HG03196 (cell line): ENCODE measurements around the gene ITGB5.

ENCODE experiments used
- ATAC-seq: cut with Tn5 transposase; IDR thresholded peaks from one replicate; pipeline ENCODE4 v1.9.1; 2021; ENCODE audit not compliant: unreplicated experiment

The ITGB5 gene, protein sequence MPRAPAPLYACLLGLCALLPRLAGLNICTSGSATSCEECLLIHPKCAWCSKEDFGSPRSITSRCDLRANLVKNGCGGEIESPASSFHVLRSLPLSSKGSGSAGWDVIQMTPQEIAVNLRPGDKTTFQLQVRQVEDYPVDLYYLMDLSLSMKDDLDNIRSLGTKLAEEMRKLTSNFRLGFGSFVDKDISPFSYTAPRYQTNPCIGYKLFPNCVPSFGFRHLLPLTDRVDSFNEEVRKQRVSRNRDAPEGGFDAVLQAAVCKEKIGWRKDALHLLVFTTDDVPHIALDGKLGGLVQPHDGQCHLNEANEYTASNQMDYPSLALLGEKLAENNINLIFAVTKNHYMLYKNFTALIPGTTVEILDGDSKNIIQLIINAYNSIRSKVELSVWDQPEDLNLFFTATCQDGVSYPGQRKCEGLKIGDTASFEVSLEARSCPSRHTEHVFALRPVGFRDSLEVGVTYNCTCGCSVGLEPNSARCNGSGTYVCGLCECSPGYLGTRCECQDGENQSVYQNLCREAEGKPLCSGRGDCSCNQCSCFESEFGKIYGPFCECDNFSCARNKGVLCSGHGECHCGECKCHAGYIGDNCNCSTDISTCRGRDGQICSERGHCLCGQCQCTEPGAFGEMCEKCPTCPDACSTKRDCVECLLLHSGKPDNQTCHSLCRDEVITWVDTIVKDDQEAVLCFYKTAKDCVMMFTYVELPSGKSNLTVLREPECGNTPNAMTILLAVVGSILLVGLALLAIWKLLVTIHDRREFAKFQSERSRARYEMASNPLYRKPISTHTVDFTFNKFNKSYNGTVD

DNA sequence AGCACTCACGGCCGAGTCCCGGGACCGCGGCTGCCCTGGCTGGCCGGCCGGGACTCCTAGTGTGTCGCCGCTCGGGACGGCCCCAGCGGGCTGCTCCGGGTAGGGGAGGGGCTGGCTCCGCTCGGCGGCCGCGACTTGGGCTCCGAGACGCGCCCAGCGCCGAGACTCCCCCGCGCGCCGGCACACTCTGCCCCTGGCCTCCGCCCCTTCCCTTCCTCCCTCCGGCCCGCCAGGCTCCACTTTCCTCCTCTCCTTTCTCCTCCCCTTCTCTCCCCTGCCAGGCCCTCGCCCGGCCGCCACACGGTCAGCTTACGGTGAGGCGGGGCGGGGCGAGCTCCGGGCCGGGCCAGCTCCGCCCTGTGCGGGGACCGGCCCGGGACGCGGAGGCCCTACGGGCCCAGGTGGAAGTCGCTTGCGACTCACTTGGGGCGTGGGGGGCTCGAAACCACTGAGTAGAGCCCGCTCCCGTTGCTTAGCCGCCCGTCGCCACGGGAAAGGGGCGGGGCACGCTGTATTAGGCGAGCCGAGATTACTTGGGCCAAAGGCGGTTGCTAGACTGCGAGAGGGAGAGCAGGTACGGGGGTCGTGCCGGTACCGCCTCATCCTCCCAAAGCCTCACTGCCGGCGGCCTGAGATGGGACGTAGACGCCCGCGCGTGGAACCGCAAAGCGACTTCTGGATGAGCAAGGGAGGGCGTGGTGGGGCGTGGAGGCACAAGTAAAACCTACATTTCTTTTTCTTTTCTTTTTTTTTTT lies at the start of gene ITGB5:
TSS of gene ITGB5 (minus strand) at position 189 of the 755 bp plus-strand sequence. CDS start 365 bp downstream, outside the sequence.
- peak; percentile 46 for ATAC-seq

DNA sequence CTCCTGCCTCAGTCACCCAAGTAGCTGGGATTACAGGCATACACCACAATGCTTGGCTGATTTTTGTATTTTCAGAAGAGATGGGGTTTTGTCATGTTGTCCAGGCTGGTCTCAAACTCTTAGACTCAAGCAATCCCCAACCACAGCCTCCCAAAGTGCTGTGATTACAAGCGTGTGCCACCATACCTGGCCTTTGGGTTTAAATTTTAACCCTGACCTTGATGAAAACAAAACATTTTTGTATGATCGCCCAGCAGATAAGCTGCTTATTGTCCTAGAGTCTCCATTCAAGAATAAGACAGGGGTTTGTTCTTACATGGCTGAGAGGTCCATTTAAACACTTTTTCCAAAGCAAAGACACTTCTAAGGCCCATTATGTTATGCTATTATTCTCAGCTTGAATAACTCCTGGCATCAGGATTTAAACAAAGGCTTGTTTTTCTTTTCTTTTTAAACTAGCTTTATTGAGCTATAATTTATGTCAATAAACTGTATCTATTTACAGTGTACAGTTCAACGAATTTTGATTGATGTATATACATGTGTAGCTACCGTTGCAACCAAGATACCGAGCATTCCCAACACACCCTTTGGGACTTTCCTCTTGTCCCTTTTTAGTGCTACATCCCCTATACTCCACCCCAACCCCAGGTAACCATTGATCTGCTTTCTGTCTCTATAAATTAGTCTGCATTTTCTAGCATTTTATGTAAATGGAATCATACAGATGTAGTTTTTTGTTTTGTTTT lies 48.8 kb upstream of the ITGB5 start:
- ATAC-seq, result no peak

DNA sequence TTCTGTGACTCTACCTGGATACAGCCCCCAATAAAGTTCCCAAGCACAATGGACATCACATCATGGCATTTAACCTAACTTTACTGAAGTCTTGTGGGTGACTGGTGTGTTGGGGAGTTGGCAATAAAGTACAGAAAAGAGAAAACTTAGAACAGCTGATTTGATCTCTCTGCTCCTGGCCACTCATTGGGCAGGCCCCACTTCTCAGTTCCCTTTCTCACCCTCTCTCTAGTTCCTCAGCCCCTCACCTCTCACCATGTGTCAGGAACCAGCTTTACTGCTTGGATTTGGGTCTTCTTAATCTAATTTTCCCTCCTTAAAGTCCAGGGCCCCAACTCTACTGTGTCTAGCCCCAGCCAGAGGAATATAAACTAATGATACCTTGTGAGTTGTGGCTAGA lies 48.1 kb upstream of the ITGB5 start:
- no peak for ATAC-seq

DNA sequence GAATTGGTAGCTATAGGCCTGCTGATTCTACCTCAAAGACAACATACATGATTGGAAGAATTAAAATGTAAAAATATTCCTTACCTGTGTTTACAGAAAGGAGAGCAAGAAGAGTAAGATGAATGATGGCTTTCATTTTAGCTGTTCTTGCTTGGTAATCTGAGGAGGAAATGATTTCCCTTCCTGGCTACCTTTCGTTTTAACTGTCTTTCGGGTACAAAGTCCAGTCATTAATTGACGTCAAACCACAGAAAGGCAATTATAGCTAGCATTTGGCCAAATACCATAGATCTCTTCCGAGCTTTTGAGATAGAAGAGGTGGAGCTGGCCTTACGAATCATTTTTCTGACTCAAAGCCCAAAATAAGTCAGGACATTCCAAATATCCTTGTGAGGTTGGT lies 47.4 kb upstream of the ITGB5 start, which contains the start of gene MUC13:
TSS of gene MUC13 (minus strand) at position 175 of the 400 bp plus-strand sequence. CDS start at position 136, 39 bp downstream.
- ATAC-seq, result no peak

DNA sequence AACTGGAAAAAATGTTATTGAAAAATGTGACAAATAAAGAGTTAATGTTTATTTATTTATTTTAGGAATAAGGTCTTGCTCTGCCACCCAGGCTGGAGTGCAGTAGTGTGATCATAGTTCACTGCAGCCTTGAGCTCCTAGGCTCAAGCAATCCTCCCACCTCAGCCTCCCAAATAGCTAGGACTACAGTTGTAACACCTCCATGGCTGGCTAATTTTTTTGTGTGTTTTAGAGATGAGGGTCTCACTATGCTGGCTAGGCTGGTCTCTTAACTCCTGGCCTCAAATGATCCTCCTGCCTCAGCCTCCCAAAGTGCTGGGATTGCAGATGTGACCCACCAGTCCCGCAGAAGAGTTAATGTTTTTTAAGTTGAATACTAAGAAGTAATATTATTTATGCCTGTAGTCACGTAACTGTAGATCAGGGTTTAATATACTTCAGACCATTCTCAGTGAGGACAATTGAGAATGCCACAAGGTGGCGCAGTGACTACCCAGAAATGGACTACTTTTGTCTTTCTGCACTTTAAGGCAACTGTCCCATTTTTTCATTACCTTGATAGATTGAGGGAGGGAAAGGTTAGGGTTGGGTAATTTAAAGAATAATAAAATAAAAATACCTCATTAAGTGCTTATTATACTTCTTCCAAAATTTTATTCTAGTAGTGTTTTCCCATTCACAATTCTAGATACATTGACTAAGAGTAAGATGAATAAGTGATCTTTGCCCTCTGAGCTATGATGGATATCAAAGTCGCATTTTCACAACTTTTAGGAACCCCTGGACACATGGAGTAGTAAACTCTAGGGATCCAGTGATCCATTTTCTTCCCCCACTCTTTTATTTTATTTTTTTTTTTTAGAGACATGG lies 41.4 kb upstream of the ITGB5 start:
- ATAC-seq, result no peak

DNA sequence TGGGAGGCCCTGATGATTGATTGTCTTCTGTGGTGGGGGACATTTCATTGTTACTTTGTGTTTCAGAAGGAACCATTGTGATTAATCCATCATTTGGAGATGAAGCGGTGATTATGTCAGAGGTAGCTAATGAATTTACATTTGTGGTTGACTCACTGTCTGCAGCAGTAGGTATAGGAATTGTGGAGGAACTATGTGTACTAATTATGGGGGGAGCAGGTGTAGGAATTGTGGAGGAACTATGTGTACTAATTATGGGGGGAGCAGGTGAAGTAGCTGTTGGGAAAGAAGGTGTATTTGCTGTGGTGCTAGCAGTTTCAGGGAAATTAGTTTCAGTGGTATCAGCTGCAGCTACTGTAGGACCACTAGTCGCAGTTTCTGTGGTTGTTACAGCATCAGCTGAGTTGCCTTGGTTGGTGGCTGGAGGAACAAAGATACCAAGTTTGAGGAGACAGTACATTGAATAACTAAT lies 40.4 kb upstream of the ITGB5 start:
- no peak for ATAC-seq

DNA sequence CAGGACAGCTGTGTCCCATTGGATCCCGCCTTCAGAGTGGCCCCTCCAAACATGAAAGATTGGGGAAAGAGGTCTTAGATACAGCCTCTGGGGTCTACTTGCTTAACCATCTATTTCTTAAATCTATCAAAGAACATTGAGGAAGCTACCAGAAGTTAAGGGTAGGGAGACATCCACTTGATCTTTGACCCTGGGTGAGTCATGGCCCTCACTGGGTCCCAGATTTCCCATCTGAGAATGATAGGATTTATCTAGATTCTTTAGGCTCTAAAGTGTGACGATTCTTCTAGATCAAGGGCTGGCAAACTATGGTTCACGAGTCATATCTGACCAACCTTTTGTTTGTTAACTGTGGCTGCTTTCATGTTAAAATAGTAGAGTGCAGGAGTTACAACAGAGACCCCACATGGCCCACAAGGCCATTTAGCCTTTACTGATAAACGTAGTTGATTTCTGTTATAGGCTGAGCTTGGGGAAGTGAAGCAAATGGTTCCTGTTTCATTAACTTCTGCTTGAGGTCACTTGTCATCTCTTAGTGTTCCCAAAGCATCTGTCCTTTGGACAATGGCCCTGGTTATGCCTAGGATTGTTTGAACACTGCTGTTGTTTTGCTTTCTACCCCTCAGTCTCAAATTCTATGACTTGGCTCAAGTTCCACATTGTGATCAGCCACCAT lies 39.4 kb upstream of the ITGB5 start:
- ATAC-seq, result no peak

DNA sequence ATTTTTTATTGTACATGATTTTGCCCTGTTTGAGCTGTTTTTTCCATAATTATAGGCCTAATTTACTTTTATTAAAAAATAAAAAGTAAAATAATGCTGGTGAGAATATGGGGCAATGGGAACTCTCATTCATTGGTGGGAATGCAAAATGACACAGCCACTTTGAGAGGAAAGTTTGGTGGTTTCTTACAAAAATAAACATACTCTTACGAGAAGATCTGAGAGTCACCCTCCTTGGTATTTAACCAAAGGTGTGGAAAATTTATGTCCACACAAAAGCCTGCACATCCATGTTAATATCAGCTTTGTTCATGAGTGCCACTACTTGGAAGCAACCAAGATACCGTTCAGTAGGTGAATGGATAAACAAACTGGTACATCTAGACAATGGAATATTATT lies 37.6 kb upstream of the ITGB5 start:
- no peak for ATAC-seq

DNA sequence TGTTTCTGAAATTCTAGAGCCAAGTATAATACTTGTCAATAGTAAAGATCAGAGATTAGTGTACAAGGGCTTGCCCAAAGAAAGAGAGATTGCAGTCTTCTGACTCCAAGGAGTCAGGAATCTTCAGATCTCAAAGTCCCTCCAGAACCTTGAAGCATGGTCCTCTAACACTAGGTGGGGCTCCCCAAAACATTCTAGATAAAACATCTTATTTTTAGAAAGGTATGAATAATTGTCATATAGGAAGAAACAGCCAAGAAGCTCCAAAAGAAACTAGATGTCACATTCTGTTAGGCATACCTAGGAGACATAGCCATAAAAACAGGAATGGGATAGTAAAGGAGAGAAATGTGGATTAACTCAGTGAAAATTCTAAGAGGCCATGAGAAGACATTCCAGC lies 36.7 kb upstream of the ITGB5 start:
- ATAC-seq, result no peak

DNA sequence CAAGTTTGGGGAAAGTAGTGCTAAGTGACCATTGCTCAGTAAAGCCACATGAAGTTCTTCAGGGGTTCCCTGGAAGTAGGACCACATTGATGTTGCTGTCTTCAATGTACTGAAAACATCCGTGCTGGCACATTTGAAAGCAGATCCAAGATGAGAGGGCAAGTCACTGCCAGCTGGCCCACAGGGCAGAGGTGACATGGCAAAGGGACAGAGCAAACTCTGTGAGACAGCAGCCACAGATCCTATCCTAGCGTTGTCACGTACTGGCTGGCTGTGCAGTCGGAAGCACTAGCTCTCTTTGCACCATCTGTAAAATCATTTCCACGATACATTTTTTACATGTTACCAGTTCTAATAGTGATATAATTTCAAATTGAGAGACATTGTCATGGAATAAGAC lies 33.6 kb upstream of the ITGB5 start:
- ATAC-seq, result no peak

DNA sequence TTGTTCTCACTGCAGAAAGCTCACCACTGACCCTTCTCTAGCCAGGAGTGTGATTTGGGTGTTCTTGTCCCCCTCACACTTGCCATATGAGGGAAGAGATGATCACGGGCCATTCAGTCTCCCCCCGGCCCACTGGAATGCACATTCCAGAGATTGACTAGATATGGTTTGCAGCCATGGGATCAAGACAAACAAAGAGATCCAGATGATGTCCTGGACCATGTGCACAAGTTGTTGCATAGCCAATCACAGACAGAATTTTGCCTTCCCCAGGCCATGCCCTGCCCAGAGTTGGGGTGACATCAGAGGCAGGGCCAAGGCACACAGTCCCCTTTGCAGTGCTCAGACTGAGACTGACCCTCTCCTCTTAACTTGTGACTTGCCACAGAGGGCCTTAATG lies 32.6 kb upstream of the ITGB5 start:
- ATAC-seq, result no peak

DNA sequence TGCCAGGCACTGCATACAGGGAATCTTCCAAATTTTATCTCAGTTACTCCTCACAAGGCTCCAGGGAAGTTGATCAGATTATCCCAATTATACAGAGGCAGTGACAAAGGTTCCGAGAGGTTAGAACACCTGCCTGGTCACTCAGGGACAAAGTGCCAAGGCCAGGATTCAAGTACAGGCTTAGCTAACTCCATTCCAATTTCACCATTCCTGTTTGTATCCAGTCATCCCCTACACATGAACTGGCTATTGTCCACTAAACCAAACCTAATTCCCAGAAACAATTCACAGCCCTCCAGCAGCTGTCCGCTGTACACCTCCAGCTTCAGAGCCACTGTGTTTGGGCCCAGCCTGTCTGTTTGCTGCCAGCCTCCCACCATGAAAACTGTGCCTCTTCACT lies 31.4 kb upstream of the ITGB5 start:
- ATAC-seq, result no peak

DNA sequence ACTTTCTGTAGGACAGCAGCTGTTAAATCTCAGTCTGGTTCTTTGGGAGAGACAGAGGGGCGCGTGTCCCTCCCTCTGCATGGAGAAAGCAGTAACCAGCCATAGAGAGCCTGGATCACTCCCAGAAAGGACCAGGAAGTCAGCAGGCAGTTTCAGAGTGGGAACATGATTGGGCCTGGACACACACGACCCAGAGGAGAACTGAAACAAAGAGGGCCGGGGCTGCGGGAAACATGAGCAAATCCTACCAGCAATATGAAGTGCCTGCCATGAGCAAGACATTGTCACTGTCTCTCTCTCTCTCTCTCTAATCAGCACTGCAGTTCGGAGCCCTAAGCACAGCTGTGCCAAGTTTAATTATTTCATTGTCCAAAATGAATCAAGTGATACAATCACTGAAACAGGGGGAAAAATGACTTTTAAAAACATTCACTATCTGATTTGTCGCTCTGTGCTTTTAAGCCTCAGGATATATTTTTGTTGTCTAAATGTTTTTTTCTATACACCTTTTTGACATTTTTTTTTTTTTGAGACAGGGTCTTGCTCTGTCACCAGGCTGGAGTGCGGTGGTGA lies 29.8 kb upstream of the ITGB5 start:
- ATAC-seq, result no peak

DNA sequence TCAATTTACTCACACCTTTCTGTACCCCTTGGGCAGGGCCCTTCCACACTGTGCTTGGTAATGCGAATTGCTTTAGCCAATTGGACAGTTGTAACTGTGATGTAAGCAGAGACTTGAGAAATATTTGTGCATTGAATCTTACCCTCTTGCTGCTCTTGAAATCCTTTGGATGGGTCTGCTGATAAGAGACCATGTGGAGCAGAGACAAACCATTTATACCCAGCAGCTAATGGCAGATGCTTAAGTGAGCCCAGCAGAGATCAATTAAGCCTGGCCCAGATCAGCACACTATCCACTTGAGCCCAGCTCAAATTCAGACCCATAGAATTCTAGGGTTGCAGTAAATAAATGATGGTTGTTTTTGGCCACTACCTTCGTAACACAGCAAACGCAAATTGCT lies 28.1 kb upstream of the ITGB5 start:
- ATAC-seq, result no peak

DNA sequence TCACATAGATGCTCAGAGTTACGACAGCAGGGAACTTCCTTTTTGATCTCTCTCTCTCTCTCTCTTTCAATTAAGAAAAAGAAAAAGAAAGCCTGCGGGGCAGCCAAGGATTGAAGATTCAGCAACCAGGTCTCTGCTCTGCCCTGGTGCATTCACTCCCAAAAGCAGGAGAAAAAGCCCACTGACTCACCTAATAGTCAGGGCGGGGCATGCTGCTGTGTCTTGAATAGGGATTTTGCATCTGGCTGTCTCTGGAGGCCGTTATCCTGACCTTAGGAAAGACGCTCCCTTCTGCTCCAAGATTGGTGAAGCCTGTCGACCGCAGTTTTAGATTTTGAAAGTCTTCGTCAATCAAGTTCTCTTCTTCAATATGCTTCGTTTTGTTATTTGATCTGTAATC lies 20.8 kb upstream of the ITGB5 start:
- no peak for ATAC-seq

DNA sequence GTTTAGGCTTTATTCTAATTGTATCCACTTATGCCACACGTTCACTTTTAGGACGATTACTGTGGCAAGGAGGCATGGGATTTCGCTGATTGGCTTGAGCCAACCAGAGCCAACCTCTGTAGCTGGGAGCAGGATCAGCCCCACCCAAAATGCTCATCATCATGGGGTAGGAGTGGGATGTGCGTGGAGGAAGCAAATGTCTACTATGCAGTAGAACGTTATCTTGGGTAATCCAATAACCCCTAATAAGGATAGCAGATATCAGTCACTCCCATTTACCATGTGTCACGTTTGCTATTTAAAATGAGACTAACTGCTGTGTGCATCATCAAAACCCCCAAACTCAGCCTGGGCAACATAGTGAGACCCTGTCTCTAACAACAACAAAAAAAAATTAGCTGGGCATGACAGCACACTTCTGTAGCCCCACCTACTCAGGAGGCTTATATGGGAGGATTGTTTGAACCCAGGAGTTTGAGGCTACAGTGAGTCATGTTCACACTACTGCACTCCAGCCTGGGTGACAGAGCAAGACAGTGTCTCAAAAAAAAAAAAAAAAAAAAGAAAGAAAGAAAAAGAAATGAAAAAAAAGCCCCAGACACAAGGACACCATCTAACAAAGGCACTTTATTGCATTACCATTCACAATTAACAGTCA lies 17.8 kb upstream of the ITGB5 start:
- no peak for ATAC-seq

DNA sequence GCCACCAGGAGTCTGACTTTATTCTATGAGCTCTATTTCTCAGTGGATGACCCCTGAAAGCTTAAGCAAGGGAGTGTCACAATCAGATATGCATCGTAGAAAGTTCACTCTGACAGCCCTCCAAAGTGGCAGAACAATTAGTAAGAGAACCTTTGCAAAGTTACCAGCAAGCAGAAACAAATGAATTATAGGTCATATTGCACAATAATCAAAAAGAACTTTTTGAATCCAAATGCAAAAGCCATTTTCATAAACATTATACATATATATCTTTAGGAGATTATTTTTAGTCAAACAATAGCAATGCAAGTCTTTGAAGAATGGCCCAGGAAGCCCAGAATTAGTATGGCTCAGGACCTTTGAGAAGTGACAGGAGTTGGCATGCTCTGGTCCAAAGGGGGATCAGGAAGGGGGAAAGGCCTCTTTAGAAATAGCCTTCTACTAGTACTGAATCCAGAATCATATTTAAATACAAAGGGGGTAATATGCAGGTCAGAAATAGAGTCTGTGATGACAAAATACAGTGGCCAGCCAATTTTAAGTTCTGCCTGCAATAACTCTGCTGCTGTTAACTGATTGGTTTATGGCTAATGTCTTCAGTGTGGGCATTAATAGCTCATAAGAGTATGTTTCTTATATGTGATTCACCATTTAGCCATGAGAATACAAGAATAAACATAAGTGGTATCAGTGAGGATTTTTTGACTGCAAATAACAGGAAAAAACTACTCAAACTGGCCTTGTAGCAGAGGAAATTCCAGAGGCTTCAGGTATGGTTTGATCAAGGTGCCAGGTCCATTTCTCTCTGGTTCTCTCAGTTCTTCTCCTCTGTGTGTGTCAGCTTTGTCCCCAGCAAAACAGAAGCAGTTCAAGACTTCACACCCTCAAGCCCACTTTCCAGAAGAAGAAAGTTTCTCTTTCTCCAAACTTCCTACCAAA lies 17.0 kb upstream of the ITGB5 start:
- ATAC-seq, result no peak
